ENCODE data around the gene KDM6A. TPM values are rescaled to one million over a fixed set of nuclear protein-coding genes. Genes with fewer than 3 reads are reported as not detected.
"Not testable (repeated sequence)": the region's sequence is repeated elsewhere in the genome, so short reads cannot be mapped to it uniquely, and the experiment has no call there.

Gene KDM6A
- total RNA-seq, 1 donor = 20.3 TPM

GRCh38 chrX:45056428-45057145, 183.6 kb downstream of the KDM6A start:
- H2AFZ ChIP-seq (ENCODE audit: low read length) = no peak overlapping the region
- no peak overlapping the region for H3K4me2 ChIP-seq (ENCODE audit: insufficient read depth, low read length)

GRCh38 chrX:45059906-45060305, 186.9 kb downstream of the KDM6A start:
- H3K4me3 ChIP-seq (ENCODE audit: insufficient read depth, low read length); H4K20me1 ChIP-seq (ENCODE audit: insufficient read depth, low read length); H3K79me2 ChIP-seq (ENCODE audit: insufficient read depth, low read length); H3K27ac ChIP-seq (ENCODE audit: low read depth, low read length); H3K9me3 ChIP-seq (ENCODE audit: low read depth, low read length); H3K27me3 ChIP-seq (ENCODE audit: insufficient read depth, low read length); DNase-seq (ENCODE audit: insufficient read length, low spot score, missing footprints); H3K4me1 ChIP-seq (ENCODE audit: insufficient read depth, low read length); H2AFZ ChIP-seq (ENCODE audit: low read length); H3K4me2 ChIP-seq (ENCODE audit: insufficient read depth, low read length): not testable (repeated sequence)
- H3K36me3 ChIP-seq (ENCODE audit: insufficient read depth, low read length) = peaks cover 41% of the 10 kb centered on the region

More at GRCh38 chrX:45056428-45057145, 183.6 kb downstream of the KDM6A start:
- H3K36me3 ChIP-seq (ENCODE audit: insufficient read depth, low read length) = peaks cover 26% of the 10 kb centered on the region
- peaks cover 2% of the 10 kb centered on the region for H4K20me1 ChIP-seq (ENCODE audit: insufficient read depth, low read length)
- no peak overlapping the region for H3K27ac ChIP-seq (ENCODE audit: low read depth, low read length)
- no peaks in the 10 kb centered on the region for H3K27me3 ChIP-seq (ENCODE audit: insufficient read depth, low read length)
- no peaks in the 10 kb centered on the region for H3K4me1 ChIP-seq (ENCODE audit: insufficient read depth, low read length)
- no peaks in the 10 kb centered on the region for H3K9me3 ChIP-seq (ENCODE audit: low read depth, low read length)
- DNase-seq (ENCODE audit: insufficient read length, low spot score, missing footprints) = no peak
- no peaks in the 10 kb centered on the region for H3K79me2 ChIP-seq (ENCODE audit: insufficient read depth, low read length)
- TF ChIP-seq, protein P1, sequence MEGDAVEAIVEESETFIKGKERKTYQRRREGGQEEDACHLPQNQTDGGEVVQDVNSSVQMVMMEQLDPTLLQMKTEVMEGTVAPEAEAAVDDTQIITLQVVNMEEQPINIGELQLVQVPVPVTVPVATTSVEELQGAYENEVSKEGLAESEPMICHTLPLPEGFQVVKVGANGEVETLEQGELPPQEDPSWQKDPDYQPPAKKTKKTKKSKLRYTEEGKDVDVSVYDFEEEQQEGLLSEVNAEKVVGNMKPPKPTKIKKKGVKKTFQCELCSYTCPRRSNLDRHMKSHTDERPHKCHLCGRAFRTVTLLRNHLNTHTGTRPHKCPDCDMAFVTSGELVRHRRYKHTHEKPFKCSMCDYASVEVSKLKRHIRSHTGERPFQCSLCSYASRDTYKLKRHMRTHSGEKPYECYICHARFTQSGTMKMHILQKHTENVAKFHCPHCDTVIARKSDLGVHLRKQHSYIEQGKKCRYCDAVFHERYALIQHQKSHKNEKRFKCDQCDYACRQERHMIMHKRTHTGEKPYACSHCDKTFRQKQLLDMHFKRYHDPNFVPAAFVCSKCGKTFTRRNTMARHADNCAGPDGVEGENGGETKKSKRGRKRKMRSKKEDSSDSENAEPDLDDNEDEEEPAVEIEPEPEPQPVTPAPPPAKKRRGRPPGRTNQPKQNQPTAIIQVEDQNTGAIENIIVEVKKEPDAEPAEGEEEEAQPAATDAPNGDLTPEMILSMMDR (IDR thresholded peaks at IDR 0.05; ENCODE audit: extremely low read depth, low read depth, low read length) = no peak
- H3K4me3 ChIP-seq (ENCODE audit: insufficient read depth, low read length) = no peak overlapping the region

- Histone ChIP-seq H2AFZ (ENCODE audit: low read length) (no peak overlapping the region), H3K4me1 (ENCODE audit: insufficient read depth, low read length) (no peaks in the 10 kb centered on the region), H3K4me2 (ENCODE audit: insufficient read depth, low read length) (no peak overlapping the region), H3K9me3 (ENCODE audit: low read depth, low read length) (no peaks in the 10 kb centered on the region), H3K27ac (ENCODE audit: low read depth, low read length) (no peak overlapping the region), H3K27me3 (ENCODE audit: insufficient read depth, low read length) (no peaks in the 10 kb centered on the region), H3K79me2 (ENCODE audit: insufficient read depth, low read length) (peaks cover 6% of the 10 kb centered on the region), H4K20me1 (ENCODE audit: insufficient read depth, low read length) (no peaks in the 10 kb centered on the region), H3K36me3 (ENCODE audit: insufficient read depth, low read length) (peaks cover 41% of the 10 kb centered on the region), H3K4me3 (ENCODE audit: insufficient read depth, low read length) (no peak overlapping the region)
- no peak for DNase-seq (ENCODE audit: insufficient read length, low spot score, missing footprints)
- TF ChIP-seq, protein P1 (IDR thresholded peaks at IDR 0.05; ENCODE audit: extremely low read depth, low read depth, low read length) = no peak
Observed at GRCh38 chrX:45063319-45064095, 190.5 kb downstream of the KDM6A start.

GRCh38 chrX:45068569-45068968, 195.6 kb downstream of the KDM6A start:
- H3K27ac ChIP-seq (ENCODE audit: low read depth, low read length) = no peak overlapping the region
- H3K4me3 ChIP-seq (ENCODE audit: insufficient read depth, low read length) = no peak overlapping the region
- no peaks in the 10 kb centered on the region for H3K27me3 ChIP-seq (ENCODE audit: insufficient read depth, low read length)
- peaks cover 20% of the 10 kb centered on the region for H3K79me2 ChIP-seq (ENCODE audit: insufficient read depth, low read length)
- no peak for DNase-seq (ENCODE audit: insufficient read length, low spot score, missing footprints)
- no peak overlapping the region for H2AFZ ChIP-seq (ENCODE audit: low read length)
- TF ChIP-seq, protein P1 (IDR thresholded peaks at IDR 0.05; ENCODE audit: extremely low read depth, low read depth, low read length) = no peak
- H3K9me3 ChIP-seq (ENCODE audit: low read depth, low read length) = no peaks in the 10 kb centered on the region
- no peak overlapping the region for H3K4me2 ChIP-seq (ENCODE audit: insufficient read depth, low read length)
- H3K4me1 ChIP-seq (ENCODE audit: insufficient read depth, low read length) = no peaks in the 10 kb centered on the region
- peaks cover 23% of the 10 kb centered on the region for H3K36me3 ChIP-seq (ENCODE audit: insufficient read depth, low read length)
- H4K20me1 ChIP-seq (ENCODE audit: insufficient read depth, low read length) = peaks cover 9% of the 10 kb centered on the region
